Measurements from ENCODE around the gene ARHGEF4.

- no peak for TF ChIP-seq POLR2A (IDR thresholded peaks at IDR 0.05)
- TF ChIP-seq, protein P1, sequence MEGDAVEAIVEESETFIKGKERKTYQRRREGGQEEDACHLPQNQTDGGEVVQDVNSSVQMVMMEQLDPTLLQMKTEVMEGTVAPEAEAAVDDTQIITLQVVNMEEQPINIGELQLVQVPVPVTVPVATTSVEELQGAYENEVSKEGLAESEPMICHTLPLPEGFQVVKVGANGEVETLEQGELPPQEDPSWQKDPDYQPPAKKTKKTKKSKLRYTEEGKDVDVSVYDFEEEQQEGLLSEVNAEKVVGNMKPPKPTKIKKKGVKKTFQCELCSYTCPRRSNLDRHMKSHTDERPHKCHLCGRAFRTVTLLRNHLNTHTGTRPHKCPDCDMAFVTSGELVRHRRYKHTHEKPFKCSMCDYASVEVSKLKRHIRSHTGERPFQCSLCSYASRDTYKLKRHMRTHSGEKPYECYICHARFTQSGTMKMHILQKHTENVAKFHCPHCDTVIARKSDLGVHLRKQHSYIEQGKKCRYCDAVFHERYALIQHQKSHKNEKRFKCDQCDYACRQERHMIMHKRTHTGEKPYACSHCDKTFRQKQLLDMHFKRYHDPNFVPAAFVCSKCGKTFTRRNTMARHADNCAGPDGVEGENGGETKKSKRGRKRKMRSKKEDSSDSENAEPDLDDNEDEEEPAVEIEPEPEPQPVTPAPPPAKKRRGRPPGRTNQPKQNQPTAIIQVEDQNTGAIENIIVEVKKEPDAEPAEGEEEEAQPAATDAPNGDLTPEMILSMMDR (IDR thresholded peaks at IDR 0.05 in 8 of 11, conservative IDR thresholded peaks at IDR 0.05 in 3 of 11) = no peak
Observed at GRCh38 chr2:131077182-131077846, 240.6 kb downstream of the ARHGEF4 start.

All from spleen (tissue), 7 donors.